ENCODE measurements around the gene SPG7.

GRCh38 chr16:89572485-89573205 lies 64.4 kb downstream of the SPG7 start:
- TF ChIP-seq, protein P1, sequence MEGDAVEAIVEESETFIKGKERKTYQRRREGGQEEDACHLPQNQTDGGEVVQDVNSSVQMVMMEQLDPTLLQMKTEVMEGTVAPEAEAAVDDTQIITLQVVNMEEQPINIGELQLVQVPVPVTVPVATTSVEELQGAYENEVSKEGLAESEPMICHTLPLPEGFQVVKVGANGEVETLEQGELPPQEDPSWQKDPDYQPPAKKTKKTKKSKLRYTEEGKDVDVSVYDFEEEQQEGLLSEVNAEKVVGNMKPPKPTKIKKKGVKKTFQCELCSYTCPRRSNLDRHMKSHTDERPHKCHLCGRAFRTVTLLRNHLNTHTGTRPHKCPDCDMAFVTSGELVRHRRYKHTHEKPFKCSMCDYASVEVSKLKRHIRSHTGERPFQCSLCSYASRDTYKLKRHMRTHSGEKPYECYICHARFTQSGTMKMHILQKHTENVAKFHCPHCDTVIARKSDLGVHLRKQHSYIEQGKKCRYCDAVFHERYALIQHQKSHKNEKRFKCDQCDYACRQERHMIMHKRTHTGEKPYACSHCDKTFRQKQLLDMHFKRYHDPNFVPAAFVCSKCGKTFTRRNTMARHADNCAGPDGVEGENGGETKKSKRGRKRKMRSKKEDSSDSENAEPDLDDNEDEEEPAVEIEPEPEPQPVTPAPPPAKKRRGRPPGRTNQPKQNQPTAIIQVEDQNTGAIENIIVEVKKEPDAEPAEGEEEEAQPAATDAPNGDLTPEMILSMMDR (IDR thresholded peaks at IDR 0.05), result no peak
- TF ChIP-seq EP300 (IDR thresholded peaks at IDR 0.05), result no peak
